ENCODE data around the gene C8G.

The C8G gene

DNA sequence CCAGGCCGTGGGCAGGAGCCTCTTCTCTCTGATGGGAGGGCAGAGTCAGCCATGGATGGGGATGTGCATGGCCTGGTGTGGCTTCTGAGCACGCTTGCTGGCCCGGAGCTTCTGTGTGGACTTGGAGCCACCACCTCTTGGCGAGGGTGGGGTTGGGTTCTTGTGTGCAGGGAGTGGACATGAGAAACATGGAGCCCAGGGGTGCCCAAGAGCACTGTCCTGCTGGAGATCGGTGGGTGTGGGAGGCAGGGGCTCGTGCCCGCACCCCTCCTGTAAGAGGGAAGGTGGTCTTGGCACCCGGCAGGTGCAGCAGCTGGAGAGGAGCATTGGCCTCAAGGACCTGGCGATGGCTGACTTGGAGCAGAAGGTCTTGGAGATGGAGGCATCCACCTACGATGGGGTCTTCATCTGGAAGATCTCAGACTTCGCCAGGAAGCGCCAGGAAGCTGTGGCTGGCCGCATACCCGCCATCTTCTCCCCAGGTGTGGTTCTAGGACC, 24.3 kb upstream of the C8G start:
- no peak for DNase-seq (ENCODE audit: low spot score)

DNA sequence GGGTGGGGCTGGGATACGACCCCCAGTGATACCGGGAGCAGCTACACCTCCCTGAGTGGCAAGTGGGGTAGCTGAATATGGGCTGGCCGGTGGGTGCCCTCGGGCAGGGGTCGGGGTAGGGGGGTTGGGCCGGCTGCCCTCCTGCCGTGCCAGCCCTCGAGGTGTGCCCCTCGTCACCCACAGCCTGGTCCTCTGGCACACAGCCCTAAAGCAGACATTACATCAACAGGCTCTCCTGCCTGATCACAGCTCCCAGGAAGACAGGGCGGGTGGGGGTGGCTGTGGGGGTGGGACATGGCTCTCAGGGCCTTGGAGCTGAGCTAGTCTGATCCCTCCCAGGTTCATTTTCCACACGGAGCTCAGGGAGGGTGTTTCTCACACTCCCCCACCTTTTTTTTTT, 23.7 kb upstream of the C8G start:
- DNase-seq (ENCODE audit: low spot score), result no peak

DNA sequence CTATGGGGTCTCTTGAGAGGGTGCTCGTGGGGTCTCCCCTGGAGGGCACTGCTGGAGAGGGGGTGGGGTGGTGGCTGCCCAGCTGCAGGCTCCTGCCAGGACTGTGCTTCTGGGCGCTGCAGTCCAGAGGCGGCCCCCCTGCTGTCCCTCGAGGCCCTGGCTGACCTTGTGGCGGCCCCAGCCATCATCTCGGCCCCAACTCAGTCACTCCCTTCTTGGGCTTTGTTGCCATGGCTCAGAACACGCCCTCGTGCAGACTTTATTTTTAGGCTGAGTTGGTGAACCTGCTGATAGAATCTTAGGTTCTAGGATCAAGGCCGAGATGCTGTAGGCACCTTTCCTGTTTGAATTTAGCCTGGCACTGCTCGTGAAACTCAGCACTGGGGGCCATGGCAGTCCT, 23.3 kb upstream of the C8G start:
- DNase-seq (ENCODE audit: low spot score), result no peak

DNA sequence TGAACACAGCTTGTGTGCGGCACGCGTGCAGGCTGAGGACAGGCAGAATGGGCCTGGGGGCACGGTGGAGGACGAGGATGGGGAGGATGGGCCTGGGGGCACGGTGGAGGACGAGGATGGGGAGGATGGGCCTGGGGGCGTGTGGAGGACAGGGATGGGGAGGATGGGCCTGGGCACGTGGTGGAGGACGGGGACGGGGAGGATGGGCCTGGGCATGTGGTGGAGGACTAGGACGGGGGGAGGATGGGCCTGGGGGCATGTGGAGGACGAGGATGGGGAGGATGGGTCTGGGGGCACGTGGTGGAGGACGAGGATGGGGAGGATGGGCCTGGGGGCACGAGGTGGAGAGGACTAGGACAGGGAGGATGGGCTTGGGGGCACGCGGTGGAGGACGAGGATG, 22.5 kb upstream of the C8G start:
- no peak for DNase-seq (ENCODE audit: low spot score)

DNA sequence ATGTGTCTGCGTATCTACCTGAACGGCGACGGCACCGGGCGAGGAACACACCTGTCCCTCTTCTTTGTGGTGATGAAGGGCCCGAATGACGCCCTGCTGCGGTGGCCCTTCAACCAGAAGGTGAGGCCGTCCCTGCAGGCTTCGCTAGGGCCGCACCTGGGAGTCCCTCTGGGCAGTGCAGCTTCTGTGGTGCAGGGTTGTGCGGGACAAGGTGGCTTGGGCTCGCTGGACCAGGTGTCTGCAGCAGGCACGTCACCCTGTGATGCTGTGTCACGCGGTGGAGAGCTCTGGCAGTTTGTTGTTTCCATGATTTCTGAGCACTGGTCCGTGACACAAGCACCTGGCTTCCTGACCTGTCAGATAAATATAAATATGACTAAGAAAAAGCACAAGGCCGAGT, 21.2 kb upstream of the C8G start:
- DNase-seq (ENCODE audit: low spot score), result no peak

DNA sequence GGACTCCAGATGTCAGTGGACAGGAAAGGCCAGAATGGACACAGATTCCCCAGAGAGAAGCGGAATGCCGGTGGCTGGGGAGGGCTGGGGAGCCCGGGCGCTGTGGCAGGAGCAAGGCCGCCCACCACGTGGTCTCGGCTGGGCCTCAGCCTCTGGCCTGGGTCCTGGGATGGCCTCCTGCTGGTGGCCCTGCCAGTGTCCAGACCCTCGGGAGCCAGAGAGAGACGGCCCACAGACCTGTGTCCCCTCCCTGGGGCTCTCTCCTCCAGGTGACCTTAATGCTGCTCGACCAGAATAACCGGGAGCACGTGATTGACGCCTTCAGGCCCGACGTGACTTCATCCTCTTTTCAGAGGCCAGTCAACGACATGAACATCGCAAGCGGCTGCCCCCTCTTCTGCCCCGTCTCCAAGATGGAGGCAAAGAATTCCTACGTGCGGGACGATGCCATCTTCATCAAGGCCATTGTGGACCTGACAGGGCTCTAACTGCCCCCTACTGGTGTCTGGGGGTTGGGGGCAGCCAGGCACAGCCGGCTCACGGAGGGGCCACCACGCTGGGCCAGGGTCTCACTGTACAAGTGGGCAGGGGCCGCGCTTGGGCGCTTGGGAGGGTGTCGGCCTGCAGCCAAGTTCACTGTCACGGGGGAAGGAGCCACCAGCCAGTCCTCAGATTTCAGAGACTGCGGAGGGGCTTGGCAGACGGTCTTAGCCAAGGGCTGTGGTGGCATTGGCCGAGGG, 19.5 kb upstream of the C8G start:
- no peak for DNase-seq (ENCODE audit: low spot score)

DNA sequence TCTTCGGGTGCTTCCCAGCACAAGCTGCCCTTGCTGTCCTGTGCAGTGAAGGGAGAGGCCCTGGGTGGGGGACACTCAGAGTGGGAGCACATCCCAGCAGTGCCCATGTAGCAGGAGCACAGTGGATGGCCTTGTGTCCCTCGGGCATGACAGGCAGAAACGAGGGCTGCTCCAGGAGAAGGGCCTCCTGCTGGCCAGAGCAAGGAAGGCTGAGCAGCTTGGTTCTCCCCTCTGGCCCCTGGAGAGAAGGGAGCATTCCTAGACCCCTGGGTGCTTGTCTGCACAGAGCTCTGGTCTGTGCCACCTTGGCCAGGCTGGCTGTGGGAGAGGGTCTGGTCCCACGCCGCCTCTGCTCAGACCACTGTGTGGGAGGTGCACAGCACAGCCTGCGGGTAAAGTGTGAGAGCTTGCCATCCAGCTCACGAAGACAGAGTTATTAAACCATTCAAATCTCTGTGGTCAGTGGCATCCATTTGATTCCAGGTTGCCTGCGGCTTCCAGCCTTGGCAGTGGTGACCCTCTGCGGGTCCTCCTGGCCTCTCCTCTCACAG, 18.8 kb upstream of the C8G start:
- DNase-seq (ENCODE audit: low spot score), result no peak

DNA sequence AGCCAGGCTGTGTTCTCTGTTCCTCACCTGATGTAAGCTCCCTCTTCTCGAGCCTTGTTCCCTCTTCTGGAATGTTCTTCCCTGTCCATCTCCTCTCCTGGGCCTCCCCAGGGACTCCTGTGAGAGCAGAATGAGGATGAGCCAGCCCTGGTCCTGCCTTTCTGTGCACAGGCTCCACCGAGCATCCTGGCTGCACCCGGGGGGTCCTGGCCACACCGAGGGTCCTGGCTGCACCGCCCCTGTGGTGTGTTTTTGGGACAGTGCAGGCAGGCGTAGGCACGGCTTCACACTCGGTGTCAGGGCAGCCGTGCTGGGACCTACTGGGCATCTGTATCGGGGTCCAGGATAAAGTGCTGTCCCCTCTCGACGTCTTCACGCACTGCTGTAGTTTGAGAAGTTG, 18.3 kb upstream of the C8G start:
- no peak for DNase-seq (ENCODE audit: low spot score)

DNA sequence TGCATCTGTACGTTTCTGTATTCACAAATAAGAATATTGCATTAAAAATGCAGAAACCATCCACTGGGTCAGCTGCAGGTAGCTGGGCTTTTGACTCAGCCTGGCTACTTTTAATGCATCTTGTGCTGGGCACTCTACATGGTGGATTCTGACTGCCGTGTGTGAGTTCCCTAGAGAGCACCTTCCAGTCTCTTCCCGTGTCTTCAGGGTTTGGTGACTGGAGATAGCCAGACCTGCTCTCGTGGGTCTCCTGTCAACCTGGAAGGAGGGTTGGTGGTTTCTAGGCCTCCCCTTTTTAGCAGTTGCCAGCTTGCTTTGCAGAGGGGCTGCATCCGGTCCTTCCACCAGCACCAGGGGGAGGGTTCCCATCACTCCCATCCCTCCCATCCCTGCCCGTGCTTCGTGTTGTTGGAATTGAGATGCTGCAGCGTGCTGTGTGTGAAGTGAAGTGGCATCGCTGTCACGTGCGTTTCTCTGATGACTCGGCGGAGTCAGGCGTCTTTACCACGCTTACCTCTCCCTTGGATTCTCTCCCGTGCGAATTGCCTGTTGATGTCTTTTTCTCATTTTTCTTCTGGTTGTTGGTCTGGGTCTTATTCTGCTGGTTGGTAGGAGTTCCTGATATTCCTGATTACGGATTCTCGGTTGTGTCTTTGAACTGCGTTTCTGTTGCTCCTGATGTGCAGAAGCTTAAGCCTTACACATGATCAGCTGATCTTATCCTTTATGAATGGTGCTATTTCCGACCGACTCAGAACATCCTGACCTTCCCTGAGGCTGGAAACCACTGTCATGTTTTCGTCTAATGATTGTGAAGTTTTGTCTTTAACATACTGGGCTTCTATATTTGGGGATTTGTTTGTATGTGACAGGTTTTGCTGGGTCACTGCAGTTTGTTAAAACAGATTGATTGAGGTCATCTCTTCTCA, 17.4 kb upstream of the C8G start:
- DNase-seq (ENCODE audit: low spot score), result no peak

DNA sequence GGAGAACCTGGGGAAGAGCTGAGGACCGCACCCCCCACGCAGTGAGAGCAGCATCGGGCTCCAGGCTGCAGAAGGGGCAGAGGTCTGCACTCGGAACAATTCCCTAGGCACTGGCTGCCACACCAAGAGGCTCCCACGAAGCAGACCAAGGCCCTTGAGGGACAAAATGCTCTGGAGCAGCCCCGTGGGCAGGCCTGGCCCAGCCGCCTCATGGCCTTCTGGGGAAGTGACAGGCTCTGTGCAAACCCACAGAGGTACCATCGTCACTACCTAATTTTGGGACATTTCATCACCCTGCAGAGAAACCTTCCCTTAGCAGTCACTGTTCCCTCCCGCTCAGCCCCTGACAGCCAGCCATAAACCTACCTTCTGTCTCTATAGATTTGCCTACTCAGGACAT, 16.5 kb upstream of the C8G start:
- DNase-seq (ENCODE audit: low spot score), result peak; percentile 68

DNA sequence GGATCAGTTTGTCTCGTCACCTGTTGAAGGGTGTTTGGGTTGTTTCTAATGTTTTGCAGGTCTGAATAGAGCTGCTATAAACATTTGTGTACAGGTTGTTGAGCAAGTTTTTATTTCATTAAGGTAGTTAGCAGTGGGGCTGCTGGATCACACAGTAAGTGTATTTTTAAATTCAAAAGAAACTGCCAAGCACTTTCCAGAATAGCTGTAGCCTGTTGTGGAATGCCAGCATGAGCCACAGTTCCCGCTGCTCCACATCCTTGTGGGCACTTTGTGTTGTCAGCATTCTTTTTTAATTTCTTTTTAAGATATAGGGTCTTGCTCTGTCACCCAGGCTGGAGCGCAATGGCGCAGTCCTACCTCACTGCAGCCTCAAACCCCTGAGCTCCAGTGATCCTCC, 15.0 kb upstream of the C8G start:
- DNase-seq (ENCODE audit: low spot score), result no peak

DNA sequence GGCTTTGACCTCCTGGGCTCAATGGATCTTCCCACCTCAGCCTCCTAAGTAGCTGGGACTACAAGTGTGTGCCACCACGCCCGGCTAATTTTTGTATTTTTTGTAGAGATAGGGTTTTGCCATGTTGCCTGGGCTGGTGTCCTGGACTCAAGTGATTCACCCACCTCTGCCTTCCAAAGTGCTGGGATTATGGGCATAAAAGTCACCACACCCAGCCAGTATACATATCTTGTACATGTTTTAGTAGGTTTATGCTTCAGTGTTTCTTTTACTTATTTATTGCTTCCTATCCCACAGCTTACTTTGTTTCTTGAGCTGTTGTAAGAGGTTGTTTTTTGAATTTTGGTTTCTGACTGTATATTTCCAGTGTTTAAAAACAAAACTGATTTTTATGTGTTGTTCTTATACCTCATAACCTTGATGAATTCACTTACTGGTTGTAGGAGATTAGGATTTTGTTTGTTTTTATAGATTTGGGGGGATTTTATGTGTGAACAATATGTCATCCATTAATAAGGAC, 13.4 kb upstream of the C8G start:
- no peak for DNase-seq (ENCODE audit: low spot score)

DNA sequence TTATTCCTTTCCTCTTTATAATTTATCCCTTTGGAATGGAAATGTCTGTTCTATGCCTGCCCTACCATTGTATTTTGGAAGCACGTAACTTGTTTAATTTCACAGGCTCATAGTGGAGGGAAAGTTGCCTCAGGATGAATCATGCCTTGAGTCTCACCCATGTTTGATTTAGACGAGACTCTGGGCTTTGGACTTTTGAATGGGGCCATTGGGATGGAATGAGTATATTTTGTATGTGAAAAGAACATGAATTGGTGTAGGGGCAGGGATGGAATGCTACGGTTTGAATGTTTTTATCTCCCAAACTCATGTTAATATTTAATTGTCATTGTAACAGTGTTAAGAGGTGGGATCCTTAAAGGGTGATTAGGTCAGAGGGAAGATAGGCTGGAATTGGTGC, 10.8 kb upstream of the C8G start:
- no peak for DNase-seq (ENCODE audit: low spot score)

DNA sequence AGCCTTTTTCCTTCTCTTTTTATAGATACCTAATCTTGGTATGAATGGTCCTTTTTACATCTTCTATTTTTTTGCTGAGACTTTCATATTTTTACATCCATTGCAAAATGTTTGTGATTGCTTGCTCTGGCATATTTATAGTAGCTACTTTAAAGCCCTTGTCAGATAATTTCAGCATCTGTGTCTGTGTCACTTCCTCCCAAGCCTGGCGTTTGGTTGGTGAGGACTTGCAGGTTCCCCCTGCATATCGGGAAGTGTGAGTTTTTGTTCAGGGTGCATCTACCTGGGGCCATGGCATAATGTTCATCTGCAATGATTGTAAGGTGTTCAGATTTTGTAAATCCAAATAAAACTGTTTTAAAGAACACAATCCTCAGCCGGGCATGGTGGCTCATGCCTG, 9.4 kb upstream of the C8G start:
- DNase-seq (ENCODE audit: low spot score), result no peak

DNA sequence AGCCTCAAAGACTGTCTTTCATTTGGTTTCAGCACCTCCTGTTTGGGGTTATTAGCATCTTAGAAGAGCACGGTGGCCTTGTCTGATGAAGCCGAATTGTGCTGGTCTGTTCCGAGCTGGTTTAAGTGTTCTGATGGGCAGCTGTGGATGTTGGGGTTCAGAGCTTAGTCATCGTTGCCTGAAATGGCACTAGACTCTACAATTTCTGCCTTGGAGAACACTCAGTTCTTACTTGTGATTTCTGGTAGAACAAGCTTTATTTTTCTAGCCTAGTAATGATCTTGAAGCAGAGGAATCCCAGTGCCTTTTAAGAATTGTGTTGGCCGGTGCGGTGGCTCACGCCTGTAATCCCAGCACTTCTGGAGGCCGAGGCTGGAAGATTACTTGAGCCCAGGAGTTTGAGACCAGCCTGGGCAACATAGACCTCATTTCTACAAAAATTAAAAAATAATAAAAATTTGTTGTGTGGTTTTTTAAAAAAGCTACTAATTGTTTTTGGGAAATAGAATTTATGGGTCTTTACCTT, 8.3 kb upstream of the C8G start:
- no peak for DNase-seq (ENCODE audit: low spot score)

DNA sequence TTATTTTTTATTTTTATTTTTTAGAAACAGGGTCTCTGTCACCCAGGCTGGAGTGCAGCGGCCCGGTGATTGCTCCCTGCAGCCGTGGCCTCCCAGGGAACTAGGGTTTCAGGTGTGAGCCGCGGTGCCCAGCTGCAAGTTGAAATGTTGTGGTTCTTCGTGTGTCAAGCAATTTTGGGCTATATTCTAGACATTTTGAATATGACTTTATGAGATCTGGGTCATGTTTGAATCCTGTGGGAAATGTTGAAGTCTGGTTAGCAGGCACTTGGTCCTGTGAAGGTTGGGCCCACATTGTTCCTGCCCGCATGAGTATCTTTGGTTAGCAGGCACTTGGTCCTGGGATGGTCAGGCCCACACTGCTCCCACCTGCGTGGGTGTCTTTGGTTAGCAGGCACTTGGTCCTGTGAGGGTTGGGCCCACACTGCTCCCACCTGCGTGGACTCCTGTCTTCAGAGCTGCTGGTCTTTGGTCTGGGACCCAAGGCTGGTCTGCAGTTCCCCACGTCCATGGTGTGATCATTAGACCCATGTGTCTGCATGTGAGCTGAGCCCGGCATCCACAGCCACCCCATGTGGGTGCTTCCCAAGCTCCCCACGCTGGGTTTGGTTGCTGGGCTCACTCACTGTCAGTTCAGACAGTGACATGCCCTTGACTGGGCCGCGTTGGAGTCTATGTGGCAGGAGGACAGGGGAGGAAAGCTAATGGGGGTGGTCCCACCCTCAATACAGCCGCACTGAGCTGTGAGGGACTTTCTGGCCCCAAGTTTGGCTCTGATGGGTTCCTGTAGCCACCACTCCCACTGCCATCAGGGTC, 7.6 kb upstream of the C8G start:
- no peak for DNase-seq (ENCODE audit: low spot score)

DNA sequence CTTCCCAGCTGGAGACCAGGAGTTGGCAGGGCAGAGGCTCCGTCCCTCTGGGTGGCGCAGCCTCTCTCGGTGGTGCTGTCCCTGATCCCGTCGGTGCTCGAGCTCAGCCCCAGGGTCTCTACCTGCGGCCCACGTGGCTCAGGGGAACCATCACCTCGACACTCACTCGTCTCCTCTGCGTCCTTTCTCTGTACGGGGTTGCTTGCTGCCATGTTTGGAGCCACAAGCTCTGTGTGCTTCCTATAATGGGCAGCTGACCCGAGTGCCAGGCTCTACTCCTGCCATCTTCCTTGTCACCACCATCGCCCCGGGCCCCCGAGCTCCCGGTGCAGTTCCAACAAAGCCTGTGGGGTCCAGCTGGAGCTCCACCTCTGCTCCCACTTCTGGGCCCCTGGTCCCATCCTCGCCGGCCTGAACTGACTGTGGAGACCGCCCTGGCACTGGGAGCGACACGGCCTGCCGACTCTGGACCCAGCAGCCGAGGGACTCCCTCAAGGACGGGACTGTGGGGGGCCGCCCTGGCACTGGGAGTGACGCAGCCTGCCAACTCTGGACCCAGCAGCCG, 5.5 kb upstream of the C8G start:
- no peak for DNase-seq (ENCODE audit: low spot score)

DNA sequence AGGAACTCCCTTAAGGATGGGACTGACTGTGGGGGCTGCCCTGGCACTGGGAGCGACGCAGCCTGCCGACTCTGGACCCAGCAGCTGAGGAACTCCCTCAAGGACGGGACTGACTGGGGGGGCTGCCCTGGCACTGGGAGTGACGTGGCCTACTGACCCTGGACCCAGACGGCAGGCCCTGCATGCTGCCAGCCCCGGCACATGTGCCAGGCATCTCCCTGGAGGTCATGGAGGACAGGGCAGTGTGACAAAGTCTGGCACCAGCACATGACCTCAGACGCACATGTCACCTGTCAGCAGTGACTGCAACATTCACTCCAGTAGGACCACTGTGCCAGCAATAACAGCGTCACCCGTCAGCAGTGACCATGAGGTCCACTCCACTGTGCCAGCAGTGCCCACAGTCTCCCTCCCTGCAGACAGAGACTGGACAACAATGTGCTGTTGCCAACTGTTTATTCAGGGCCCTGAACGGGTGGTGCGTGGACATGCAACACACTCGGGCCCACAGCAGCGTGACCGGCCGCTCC, 5.0 kb upstream of the C8G start:
- DNase-seq (ENCODE audit: low spot score), result peak; percentile 58

DNA sequence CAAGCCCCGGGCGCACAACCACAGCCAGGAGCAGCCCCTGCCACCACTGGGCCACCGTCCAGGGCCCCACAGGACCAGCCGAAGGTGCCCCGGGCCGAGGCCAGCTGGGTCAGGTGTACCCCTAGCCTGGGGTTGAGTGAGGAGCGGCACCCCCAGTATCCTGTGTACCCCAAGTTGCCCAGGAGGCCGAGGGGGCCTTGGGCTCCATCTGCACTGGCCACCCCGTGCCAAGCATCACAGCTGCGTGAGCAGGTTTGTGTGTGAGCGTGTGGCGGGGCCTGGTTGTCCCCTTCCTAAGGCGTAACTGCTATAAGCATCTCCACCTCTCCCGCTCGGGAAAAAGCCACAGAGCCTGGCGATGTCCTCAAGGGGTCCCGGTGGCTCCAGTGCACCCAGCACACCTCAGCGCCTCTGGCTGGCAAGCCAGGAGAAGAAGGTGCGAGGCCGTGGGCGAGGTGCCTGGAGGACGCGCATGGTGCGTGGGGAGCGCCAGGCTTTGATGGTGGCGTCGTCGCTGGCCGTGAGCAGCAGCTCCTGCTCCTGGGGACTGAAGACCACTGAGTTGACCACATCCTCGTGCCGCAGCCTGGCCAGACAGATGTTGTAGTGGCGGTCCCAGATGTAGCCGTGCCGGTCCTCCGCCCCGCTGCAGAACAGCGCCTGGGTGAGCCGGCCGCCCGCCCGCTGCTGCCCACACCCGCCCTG, 4.4 kb upstream of the C8G start:
- DNase-seq (ENCODE audit: low spot score), result no peak

Measured in cerebellar cortex (tissue), 1 donor.